Left ventricle myocardium inferior (tissue), 1 donor: ENCODE results near the gene GPR156. TPM values are rescaled to one million over a fixed set of nuclear protein-coding genes. Genes with fewer than 3 reads are reported as not detected.

Experiments used
- DNase-seq: peaks from one replicate; pipeline ENCODE4 v3.0.0-alpha.2; 2020
- H3K27ac ChIP-seq: fragments of 200-600 bp; replicated peaks from 2 replicates; pipeline ENCODE4 v1.8.0; 2021
- H3K27me3 ChIP-seq: fragments of 200-600 bp; 2 replicates; pipeline ENCODE4 v1.8.0; 2021; ENCODE audit warnings: low read depth
- H3K36me3 ChIP-seq: fragments of 200-600 bp; 2 replicates; pipeline ENCODE4 v1.8.0; 2021
- H3K4me1 ChIP-seq: fragments of 200-600 bp; 2 replicates; pipeline ENCODE4 v1.8.0; 2021
- H3K4me3 ChIP-seq: fragments of 200-600 bp; 2 replicates; pipeline ENCODE4 v1.8.0; 2021; ENCODE audit warnings: mild to moderate bottlenecking, moderate library complexity
- H3K9me3 ChIP-seq: fragments of 200-600 bp; replicated peaks from 2 replicates; pipeline ENCODE4 v1.8.0; 2021
- intact Hi-C: fragments of 100-400 bp; cut with micrococcal nuclease; formaldehyde crosslinking; loops from one replicate; pipeline ENCODE4 v1.11.0; 2022
- total RNA-seq: library from RNA; stranded (reverse); fragmentation: NEBNext Ultra II Directional; extraction: Animal tissue kit (Norgen Biotek cat#: 25700); gene quantifications from one replicate; pipeline ENCODE4 v1.2.1, GENCODE V29; 2021
- TF ChIP-seq, protein P1 (sequence below): fragments of 200-600 bp; IDR thresholded peaks from 2 replicates; pipeline ENCODE4 v1.8.0; 2021; ENCODE audit warnings: antibody characterized with exemption, mild to moderate bottlenecking, borderline replicate concordance
- donor health status: DM: no; HTN: yes; CAD: no; lungs with severe emphysema.

Gene GPR156
- total RNA-seq, 1 donor from 2014 or later, result not detected

DNA sequence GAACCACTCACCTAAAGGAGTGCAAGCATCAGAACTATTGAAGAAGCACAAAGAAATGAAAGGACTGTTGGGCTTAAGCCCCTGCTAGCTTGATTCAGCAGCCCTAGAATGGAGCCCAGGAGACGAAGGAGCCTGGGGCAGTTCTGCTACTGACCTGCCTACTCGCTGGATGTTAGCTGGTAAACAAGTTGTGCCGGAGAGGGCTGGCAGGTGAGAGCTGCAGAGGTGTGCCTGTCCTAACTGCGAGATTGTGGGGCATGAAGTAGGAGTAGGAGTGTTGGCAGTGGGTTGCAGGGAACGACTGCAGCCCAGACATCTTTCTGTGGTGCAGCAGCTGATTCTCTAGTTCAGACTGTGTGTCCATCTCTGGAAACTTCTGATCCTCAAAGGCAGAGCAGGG is 115.6 kb downstream of the GPR156 start:
- H3K27ac ChIP-seq, result no peak overlapping the region
- no peaks in the 10 kb centered on the region for H3K9me3 ChIP-seq
- H3K36me3 ChIP-seq, result no peaks in the 10 kb centered on the region
- H3K27me3 ChIP-seq, result no peaks in the 10 kb centered on the region
- no peak for DNase-seq
- peaks cover 6% of the 10 kb centered on the region for H3K4me1 ChIP-seq
- H3K4me3 ChIP-seq, result no peak overlapping the region
- TF ChIP-seq, protein P1, sequence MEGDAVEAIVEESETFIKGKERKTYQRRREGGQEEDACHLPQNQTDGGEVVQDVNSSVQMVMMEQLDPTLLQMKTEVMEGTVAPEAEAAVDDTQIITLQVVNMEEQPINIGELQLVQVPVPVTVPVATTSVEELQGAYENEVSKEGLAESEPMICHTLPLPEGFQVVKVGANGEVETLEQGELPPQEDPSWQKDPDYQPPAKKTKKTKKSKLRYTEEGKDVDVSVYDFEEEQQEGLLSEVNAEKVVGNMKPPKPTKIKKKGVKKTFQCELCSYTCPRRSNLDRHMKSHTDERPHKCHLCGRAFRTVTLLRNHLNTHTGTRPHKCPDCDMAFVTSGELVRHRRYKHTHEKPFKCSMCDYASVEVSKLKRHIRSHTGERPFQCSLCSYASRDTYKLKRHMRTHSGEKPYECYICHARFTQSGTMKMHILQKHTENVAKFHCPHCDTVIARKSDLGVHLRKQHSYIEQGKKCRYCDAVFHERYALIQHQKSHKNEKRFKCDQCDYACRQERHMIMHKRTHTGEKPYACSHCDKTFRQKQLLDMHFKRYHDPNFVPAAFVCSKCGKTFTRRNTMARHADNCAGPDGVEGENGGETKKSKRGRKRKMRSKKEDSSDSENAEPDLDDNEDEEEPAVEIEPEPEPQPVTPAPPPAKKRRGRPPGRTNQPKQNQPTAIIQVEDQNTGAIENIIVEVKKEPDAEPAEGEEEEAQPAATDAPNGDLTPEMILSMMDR, result no peak
- intact Hi-C loops, result no loop called here

DNA sequence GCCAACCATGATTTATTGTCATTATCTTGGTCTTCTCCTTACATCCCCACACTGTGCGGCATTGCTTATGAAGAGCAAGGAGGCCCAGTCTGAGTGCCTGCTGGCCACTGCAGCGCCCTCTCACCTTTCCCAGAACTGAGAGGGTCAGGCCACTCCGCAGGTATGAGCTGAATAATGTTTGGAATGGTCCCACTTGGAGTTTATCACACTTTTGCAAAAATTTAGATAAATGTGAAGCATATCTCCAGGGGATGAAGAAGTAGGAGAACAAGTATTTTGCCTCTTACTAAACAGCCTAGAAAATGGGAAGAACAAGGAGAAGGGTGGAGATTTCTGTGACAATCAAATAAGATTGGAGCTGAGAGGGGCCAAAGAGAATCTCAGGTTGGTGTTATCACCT is 116.4 kb downstream of the GPR156 start:
- peaks cover 6% of the 10 kb centered on the region for H3K4me1 ChIP-seq
- H3K27ac ChIP-seq, result no peak overlapping the region
- intact Hi-C loops, result no loop called here
- TF ChIP-seq, protein P1, result no peak
- no peaks in the 10 kb centered on the region for H3K27me3 ChIP-seq
- DNase-seq, result no peak
- no peaks in the 10 kb centered on the region for H3K36me3 ChIP-seq
- H3K4me3 ChIP-seq, result no peak overlapping the region
- no peaks in the 10 kb centered on the region for H3K9me3 ChIP-seq

DNA sequence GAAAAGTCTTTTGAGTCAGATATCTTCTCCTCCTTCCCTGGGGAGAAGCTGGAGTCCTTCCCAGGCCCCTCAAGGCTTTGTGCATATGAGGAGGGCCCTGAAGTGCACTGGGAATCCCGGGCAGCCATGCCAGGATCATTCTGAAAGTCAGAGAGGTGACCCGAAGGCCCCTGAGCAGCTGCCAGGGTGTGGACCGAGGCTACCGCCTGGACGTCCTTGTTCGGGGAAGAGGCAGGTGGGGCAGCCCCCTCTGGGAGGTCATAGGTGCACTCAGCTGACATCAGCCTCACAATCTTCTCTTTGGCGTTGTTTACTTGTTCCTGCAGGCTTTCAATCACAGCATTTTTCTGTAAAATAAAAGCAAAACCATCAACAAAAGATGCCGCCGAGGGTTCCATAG is 117.0 kb downstream of the GPR156 start:
- intact Hi-C loops, result no loop called here
- Histone ChIP-seq H3K4me3 (no peak overlapping the region), H3K4me1 (peaks cover 6% of the 10 kb centered on the region), H3K36me3 (no peaks in the 10 kb centered on the region), H3K9me3 (no peaks in the 10 kb centered on the region), H3K27me3 (no peaks in the 10 kb centered on the region), H3K27ac (no peak overlapping the region)
- DNase-seq, result no peak
- TF ChIP-seq, protein P1, result no peak

DNA sequence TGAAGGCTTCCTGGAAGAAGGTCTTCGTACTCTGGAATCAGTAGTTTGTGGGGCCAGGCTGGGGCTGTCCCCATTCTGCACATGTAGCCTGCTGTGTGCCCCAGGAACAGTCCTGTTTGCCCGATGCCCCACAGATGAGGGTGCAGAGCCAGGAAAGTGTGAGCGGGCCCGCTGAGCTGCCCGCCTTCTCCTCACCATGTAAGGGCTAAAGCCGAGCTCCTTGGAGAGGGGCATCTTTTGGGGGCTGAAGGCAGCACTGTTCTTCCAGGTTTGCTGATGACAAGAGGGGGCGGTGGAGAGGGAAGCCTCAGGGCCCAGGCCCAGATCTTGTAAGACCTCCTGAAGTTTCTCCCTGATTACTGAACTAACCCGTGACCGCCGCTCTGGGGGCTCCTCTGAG is 117.5 kb downstream of the GPR156 start:
- TF ChIP-seq, protein P1, result no peak
- intact Hi-C loops, result no loop called here
- Histone ChIP-seq H3K4me1 (peaks cover 6% of the 10 kb centered on the region), H3K36me3 (no peaks in the 10 kb centered on the region), H3K4me3 (no peak overlapping the region), H3K27me3 (no peaks in the 10 kb centered on the region), H3K9me3 (no peaks in the 10 kb centered on the region), H3K27ac (no peak overlapping the region)
- no peak for DNase-seq

DNA sequence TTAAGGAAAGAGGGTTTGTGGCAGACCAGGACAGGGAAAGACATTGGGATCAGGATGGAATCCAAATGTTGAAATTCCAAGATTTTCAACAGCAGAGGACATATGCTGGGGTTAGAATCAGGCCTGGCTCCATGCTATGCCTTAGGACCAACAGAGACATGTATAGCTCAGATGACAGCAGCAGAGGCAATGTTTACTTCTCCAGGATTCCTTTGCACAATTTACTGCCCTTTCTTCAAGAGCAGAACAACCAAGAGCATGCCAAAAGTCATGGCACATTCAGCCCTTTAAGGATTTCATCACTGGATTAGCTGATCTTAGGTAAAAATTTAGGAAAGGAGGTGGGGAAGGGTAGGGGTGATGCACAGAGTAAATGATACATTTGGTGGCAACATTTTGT is 121.2 kb downstream of the GPR156 start:
- Histone ChIP-seq H3K4me3 (no peak overlapping the region), H3K36me3 (no peaks in the 10 kb centered on the region), H3K4me1 (no peaks in the 10 kb centered on the region), H3K9me3 (no peaks in the 10 kb centered on the region), H3K27me3 (no peaks in the 10 kb centered on the region), H3K27ac (no peak overlapping the region)
- intact Hi-C loops, result no loop called here
- no peak for DNase-seq
- TF ChIP-seq, protein P1, result no peak

DNA sequence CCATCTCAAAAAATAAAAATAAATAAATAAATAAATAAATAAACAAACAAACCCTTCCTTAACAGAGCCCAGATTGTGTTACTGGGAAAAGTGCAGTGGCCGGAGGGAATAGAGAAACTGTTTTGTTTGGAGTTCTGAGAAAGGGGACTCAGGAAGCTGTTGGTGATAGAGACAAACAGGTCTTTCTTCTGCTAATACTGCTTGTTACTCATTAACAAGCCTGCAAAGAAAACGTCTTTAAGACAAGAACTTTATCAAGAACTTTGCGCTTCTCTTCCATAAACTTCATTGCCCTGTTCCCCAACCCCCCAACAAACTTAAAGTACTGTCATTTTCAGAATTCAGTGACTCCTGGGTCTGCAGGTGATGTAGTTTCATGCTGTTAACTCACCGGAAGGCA is 122.0 kb downstream of the GPR156 start:
- TF ChIP-seq, protein P1, result no peak
- H3K27me3 ChIP-seq, result no peaks in the 10 kb centered on the region
- H3K4me3 ChIP-seq, result no peak overlapping the region
- no peaks in the 10 kb centered on the region for H3K4me1 ChIP-seq
- no peaks in the 10 kb centered on the region for H3K9me3 ChIP-seq
- intact Hi-C loops, result no loop called here
- no peak overlapping the region for H3K27ac ChIP-seq
- no peak for DNase-seq
- H3K36me3 ChIP-seq, result no peaks in the 10 kb centered on the region
